GM18517 (cell line): ENCODE measurements around the gene PRAME.
"Not testable (repeated sequence)": the region's sequence is repeated elsewhere in the genome, so short reads cannot be mapped to it uniquely, and the experiment has no call there.

ENCODE experiments used
- ATAC-seq: cut with Tn5 transposase; IDR thresholded peaks from one replicate; pipeline ENCODE4 v1.9.1; 2021; ENCODE audit warnings: mild to moderate bottlenecking, moderate library complexity; ENCODE audit not compliant: unreplicated experiment

Gene PRAME

DNA sequence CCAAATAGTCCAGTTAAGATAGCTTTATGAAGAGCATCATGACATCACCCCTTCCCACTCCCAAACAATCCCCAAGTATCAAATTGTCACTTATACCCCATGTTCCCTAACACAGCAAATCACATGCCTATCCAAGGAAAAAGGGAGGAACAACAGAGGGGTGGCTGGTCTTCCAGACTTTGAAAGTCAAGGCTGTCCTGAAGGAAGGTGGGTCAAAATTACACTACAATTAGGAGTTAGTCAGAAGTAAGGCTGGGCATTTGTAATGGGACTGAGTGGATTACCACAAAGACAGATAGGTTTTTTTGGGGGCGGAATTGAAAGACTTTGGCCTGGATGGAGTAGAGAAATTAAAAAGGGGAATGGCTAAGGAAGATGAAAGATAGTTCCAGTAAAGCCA is 5.9 kb downstream of the PRAME start:
- no peak for ATAC-seq

DNA sequence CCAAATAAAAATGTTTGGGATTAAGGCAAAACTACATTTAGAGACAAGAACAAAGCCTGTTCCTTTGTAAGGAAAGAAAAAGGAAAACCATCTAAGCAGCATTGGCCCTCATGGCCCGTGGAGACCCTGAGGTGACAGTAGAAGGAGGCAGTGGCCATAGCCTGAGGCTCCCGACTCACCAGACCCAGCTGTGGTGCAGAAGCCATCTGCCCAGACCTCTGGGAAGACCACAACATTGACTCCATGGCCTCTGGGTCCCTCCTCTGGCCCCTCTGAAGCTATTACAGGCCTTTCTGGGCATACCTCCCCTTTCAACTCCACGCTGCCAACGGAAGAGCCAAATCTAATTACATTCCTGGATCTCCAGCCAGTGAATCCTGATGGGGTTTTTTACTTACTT is 6.4 kb downstream of the PRAME start:
- no peak for ATAC-seq

DNA sequence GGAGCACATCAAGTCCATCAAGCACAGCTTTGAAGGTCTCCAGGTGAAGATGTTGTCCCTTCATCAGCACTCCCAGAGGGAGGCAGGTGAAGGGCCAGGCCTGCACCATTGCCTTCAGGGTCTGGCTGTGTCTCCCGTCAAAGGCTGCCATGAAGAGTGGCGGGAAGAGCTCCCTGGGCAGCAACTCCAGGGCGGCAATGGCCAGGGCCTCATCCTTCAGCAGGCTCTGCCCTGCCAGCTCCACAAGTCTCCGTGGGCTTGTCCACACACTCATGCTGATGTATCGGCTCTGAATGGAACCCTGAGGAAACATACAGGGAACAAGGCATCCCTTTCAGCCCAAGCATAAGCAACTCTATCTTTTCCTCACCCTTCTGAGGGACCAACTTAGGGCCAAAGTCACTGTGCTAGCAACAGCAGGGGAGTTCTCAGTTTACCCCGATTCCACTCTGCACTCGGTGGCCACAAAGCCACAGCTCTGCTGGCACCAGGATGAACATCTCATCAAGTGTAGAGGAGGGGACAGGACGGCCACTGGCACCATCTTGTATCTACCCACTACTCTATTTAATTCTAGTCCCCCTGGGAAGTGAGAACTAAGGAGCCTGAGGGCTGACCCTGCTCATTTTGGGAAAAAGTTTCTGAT is 8.2 kb downstream of the PRAME start:
- no peak for ATAC-seq

DNA sequence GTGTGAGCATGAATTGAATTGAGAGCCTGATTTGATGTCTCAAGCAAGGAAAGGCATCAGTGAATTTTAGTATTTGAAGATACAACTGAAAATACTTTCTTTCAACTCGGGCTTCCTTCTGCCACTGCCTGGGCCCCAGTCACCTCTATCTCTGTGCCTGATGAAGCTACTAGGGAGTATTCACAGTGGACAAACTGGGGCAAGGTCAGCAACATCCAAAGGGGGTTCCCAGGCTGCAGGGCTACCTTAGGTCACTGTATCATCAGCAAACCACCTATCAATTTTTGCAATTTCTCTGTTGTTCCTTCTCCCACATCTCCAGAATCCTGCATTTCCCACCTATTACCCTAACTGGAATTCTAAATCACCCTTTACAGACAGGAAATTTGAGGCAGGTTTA is 10.2 kb downstream of the PRAME start:
- ATAC-seq, result no peak

DNA sequence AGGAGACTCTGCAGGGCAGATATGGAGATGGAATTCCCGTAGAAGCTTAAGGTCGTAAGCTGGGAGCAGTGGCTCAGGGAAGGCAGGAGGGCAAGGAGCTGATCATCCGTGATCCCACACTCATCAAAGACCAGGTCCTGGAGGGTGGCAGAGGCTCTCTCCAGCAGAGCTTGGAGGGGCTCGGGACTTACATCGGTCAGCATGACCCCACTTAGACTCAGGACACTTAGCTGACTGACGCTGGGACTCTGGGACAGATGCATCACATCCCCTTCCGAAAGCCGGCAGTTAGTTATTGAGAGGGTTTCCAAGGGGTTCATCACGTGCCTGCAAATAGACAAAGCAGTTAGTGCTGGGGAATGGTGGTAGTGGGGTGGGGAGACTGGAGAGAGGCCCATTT is 10.7 kb downstream of the PRAME start:
- ATAC-seq, result no peak

DNA sequence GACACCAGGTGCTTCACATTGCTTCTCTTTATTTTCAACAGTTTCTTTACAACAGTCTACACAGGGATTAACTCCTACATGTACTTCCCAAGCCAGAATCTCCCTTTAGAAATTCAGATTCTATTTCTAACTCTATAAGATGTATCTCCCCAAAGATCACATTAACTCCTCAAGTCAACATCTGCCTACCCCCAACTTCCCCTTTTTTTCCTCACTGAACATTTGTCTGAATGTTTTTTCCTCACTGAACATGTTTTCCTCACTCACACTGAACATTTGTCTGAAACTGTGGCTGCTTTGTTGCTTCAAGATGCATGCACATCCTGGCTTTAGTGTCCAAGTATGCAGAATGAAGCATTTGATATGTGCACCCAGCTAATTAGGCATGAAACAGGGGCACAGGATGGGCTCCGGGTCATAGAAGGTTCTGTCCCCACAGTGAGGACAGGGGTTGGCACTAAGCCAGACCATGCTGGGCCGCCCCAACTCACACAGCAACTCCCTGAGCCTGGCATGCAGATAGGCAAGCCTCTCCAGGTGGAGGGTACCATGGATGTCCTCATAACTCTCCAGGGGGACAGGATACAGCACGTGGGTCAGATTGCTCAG is 11.3 kb downstream of the PRAME start:
- ATAC-seq, result no peak

DNA sequence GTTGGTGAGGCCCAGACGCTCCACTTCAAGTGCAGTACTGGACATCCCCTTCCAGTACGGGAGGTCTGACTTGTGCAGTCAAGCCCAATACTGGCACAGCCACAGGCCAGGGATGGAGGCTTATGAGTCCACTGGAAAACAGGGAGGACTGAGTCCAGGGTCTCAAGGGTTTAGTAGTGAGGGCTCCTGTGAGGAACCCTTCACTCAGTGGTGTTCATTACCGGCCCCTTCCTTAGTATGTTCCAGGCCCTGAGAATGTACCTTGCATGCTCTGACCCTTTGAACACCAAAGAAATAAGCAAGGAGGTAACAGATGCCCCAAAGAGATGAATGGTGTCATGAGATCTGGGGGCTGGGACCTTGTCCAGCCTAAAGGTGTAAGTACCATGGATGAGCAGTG is 11.8 kb downstream of the PRAME start:
- ATAC-seq, result no peak

DNA sequence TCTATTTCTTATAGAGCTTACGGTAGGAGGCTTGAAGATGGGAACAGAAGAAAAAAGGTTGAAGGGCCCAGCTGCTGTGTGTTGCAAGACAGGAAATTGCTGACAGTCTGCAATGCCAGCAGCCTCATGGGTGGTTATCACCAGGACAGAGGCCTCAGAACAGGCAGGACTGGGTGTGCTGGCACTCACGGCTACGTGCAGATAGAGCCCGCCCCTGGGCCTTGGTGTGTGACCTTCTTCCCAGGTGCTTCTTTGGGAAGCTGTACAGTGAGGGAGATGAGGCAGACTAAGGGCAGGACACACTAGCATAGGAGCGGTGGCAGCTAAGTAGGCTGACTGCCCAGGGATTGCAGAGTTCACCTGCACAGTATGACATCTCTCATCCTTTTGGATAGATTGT is 12.6 kb downstream of the PRAME start:
- ATAC-seq, result no peak

DNA sequence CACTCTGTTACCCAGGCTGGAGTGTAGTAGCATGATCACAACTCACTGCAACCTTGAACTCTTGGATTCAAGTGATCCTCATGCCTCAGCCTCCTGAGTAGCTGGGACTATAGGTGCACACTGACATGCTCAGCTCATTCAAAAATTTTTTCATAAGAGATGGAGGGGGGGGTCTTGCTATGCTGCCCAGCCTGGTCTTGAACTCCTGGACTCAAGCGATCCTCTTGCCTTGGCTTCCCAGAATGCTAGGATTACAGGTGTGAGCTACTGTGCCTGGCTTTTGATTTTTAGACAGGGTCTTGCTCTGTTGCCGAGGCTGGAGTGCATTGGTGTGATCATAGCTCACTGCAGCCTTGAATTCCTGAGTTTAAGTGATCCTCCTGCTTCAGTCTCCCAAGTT is 14.0 kb downstream of the PRAME start:
- ATAC-seq, result no peak

DNA sequence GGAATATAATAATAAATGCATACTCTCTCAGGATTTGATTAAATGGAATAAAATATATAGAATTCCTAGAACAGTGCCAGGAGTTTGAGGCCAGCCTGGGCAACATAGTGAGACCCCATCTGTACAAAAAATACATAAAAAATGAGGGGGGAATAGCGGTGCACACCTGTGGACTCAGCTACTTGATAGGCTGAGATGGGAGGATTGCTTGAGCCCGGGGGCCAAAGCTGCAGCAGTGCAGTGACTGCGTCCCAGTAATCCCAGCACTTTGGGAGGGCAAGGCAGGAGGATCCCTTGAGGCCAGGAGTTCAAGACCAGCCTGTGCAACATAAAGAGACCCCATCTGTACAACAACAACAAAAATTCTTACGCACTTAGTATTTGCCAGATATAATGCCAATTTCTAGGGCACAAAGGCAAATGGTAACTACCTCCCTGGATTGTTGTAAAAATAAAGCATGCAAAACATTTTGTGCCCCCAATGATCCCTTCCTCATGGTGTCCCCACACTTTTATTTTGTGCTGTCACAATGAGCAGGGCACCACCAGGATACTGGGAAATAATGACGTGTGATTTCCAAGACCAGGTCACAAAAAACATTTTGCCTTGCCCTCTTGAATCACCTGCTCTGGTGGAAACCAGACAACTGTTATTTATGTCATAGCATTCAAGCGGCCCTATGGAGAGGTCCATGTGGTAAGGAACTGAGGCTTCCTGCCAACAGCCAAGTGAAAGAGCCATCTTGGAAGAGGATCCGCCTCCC is 20.7 kb downstream of the PRAME start:
- no peak for ATAC-seq

DNA sequence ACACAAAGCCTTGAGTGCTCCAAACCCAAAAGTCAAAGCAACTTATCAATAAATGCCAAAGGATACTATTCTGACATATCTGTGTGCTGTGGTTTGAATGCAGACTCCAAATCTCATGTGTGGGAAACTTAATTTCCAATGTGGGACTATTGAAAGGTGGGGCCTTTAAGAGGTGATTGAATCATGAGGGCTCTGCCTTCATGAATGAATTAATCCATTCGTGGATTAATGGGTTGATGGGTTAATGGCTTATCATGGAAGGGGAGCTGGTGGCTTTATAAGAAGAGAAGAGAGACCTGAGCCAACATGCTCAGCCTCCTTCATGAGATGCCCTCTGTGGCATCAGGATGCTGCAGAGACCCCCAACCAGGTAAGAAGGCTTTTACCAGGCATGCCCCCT is 22.1 kb downstream of the PRAME start:
- no peak for ATAC-seq

DNA sequence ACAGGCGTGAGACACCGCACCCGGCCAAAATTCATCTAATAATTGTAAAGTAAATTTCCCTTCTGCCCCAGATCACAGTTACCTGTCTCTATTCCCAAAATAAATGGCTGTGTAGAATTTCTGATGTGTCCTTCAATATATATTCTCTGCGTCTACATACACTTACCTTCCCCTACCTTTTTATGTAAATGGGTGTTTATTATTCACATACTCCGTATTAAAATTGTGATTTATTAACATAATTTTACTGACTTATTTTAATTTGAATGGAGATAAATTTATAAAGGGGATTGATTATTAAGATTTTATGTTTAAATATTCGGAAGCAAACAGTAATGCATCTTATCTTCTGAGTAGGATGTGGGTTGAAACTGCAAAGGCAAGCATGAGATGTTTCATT is 22.6 kb downstream of the PRAME start:
- ATAC-seq, result no peak

DNA sequence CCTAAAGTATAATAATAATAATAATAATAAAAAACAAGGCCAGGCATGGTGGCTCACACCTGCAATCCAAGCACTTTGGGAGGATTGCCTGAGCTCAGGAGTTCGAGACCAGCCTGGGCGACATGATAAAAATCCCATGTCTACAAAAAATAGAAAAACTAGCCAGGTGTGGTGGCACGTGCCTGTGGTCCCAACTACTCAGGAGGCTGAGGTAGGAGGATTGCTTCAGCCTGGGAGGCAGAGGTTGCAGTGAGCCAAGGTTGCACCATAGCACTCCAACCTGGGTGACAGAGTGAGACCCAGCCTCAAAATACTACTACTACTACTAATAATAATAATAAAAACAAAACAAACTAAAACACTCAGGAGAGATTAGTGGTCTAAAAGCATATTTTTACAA is 23.4 kb downstream of the PRAME start:
- no peak for ATAC-seq

DNA sequence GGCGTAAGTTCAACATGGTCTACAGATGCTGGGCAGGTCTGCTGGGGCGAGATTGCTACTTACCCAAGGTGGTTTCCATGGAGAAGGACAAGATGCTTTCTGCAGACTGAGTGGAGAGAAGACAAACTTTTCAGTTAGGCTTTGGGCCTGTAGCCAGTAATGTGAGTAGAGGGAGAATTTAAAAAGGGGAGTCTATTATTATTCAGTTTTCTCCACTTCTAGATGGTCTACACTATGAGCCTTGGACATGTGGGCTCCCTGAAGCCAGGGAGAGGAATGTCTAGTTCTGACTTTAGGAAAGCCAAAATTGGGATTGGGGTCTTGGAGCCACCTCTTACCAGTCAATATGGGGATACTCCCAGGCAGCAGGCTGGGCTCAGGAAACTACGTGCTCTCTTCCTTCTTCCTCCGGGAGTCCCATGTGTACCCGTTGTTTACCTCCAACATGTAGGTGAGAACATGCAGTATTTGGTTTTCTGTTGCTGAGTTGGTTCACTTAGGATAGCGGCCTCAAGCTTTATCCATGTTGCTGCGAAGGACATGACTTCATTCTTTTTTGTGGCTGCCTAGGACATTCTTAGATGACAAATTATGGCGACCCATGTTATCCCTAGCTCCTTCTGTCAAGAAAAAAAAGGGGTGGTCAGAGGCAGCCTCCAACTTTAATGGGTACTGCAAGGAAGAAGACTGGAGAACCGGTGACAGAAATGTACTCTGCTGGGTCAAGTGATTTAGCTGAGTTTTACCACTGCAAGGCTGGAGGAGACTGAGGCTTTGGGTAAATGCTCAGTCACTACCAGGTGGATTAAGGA is 24.3 kb downstream of the PRAME start:
- ATAC-seq, result no peak

DNA sequence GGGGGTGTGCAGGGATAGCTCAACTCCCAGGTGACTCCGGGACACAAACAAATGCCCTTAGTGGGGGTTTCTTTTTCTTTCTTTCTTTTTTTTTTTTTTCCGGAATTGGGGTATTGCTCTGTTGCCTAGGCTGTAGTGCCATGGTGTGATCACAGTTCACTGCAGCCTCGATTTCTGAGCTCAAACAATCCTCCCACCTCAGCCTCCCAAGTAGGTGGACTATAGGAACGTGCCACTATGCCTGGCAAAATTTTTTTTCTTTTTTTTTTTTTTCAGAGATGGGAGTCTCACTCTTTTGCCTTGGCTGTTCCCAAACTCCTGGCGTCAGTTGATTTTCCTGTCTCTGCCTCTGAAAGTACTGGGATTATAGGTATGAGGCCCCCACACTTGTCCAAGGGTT is 25.2 kb downstream of the PRAME start:
- no peak for ATAC-seq

DNA sequence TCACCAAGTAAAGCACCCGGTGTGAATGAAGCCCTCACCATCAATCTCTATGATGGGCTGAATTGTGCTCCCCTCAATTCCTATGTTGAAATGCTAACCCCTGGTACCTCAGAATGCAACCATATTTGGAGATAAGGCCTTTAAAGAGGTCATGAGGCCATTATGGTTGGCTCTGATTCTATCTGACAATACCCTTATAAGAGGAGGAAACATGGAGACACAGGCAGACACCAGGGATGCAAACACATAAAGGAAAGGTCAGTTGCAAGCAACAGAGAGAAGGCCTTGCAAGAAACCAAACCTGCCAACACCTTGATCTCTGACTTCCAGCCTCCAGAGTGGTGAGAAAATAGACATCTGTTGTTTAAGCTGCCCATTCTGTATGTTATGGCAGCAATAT is 25.6 kb downstream of the PRAME start:
- ATAC-seq, result no peak

DNA sequence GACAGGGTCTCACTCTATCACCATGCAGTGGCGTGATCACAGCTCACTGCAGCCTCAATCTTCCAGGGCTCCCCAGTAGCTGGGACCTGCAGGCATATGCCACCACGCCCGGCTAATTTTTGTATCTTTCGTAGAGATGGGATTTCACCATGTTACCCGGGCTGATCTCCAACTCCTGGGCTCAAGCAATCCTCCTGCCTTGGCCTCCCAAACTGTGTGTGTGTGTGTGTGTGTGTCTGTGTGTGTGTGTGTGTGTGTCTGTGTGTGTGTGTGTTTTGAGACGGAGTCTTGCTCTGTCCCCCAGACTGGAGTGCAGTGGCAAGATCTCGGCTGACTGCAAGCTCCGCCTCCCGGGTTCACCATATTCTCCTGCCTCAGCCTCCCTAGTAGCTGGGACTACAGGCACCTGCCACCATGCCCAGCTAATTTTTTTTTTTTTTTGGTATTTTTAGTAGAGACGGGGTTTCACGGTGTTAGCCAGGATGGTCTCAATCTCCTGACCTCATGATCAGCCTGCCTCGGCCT is 26.5 kb downstream of the PRAME start:
- ATAC-seq, result not testable (repeated sequence)

DNA sequence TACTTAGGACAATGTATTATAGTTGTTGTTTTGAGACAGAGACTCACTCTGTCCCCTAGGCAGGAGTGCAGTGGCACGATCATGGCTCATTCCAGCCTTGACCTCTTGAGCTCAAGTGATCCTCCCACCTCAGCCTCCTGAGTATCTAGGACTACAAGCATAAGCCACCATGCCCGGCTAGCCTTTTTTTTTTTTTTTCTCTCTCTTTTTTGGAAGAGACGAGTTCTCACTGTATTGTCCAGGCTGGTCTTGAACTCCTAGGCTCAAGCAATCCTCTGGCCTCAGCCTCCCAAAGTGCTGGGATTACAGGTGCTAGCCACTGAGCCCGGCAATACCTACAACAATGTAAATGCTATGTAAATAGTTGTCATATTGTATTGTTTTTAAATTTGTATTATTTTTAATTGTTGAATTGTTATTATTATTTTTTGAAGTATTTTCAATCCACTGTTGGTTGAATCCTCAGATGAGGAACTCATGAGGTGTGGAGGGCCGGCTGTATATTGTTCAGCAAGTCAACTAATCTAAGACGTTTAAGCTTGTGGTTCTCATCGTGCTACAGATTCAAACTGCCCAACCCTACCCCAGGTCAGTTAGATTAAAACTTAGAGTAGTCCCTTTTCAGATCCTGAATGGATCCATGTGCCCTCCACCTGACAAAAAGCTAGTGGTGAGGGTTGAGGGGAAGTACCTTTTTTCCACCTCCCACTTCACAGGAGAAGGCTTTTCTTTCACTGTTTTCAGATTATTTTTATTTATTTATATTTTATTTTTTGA is 27.1 kb downstream of the PRAME start:
- ATAC-seq, result no peak

DNA sequence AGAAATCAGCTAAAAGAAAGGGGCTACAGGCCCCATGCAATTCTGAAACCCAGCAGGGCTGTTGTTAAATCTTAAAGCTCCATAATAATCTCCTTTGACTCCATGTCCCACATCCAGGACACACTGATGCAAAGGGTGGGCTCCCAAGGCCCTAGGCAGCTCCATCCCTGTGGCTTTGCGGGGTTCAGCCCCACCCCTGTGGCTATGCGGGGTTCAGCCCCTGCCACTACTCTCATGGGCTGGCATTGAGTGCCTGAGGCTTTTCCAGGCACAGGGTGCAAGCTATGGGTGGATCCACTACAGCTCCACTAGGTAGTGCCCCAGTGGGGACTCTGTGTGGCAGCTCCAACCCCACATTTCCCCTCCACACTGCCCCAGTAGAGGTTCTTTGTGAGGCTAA is 30.3 kb downstream of the PRAME start:
- ATAC-seq, result no peak

DNA sequence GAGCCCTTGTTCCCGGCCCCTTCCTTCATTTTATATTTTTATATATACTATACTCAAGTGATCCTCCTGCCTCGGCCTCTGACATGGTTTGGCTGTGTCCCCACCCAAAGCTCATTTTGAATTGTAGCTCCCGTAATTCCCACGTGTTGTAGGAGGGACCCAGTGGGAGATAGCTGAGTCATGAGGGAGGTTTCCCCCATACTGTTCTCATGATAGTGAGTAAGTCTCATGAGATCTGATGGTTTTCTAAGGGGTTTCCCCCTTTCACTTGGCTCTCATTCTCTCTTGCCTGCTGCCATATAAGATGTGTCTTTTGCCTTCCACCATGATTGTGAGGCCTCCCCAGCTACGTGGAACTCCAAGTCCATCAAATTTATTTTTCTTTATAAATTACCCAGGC is 31.8 kb downstream of the PRAME start:
- no peak for ATAC-seq
